Measurements from ENCODE around the gene DAPK2.

- TF ChIP-seq CTCF (conservative IDR thresholded peaks at IDR 0.05; ENCODE audit: low read length) (no peak), EZH2phosphoT487 (IDR thresholded peaks at IDR 0.05; ENCODE audit: borderline replicate concordance) (no peak)
Observed at GRCh38 chr15:63860155-63860554, 186.1 kb downstream of the DAPK2 start.

All from Loucy (cell line).